ENCODE results near the gene DUSP28.

Gene DUSP28

DNA sequence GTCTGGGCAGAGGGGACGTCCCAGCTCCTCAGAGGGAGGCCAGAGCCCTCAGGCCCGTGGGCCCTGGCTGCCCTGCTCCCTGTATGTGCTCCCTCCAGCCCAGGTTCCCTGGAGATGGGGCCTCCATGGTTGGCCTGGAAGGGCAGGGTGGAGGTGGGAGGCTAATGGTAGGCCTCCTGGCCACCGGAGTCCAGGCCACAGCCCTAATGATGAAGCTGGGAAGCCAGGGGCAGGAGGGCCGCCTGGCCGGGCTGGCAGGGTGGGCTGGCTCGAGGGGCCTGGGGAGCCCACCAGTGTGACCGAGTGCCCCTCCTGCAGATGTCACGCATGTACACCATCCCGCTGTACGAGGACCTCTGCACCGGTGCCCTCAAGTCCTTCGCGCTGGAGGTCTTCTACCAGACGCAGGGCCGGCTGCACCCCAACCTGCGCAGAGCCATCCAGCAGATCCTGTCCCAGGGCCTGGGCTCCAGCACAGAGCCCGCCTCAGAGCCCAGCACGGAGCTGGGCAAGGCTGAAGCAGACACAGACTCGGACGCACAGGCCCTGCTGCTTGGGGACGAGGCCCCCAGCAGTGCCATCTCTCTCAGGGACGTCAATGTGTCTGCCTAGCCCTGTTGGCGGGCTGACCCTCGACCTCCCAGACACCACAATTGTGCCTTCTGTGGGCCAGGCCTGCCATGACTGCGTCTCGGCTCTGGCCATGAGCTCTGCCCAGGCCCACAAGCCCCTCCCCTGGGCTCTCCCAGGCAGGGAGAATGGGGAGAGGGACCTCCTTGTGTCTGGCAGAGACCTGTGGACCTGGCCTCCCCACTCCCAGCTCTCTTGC is 17.3 kb downstream of the DUSP28 start:
- no peak for DNase-seq (ENCODE audit: low read depth, low spot score)
- H3K4me3 ChIP-seq (ENCODE audit: low read depth, low read length) = no peak overlapping the region
- TF ChIP-seq, protein P1, sequence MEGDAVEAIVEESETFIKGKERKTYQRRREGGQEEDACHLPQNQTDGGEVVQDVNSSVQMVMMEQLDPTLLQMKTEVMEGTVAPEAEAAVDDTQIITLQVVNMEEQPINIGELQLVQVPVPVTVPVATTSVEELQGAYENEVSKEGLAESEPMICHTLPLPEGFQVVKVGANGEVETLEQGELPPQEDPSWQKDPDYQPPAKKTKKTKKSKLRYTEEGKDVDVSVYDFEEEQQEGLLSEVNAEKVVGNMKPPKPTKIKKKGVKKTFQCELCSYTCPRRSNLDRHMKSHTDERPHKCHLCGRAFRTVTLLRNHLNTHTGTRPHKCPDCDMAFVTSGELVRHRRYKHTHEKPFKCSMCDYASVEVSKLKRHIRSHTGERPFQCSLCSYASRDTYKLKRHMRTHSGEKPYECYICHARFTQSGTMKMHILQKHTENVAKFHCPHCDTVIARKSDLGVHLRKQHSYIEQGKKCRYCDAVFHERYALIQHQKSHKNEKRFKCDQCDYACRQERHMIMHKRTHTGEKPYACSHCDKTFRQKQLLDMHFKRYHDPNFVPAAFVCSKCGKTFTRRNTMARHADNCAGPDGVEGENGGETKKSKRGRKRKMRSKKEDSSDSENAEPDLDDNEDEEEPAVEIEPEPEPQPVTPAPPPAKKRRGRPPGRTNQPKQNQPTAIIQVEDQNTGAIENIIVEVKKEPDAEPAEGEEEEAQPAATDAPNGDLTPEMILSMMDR (IDR thresholded peaks at IDR 0.05; ENCODE audit: insufficient read depth, low read length, missing control alignments) = no peak
- ChIA-PET CTCF (interaction anchor here (2.4 to 4.0 kb wide), 2 partner anchors 9 to 12 kb away, joined by 10 to 27 read pairs; partner anchors contain the start of gene CAPN10), POLR2A (interaction anchor here (0.6 kb wide), 1 partner anchor 13 kb away, joined by 3 read pairs; no protein-coding TSS in a partner anchor)

DNA sequence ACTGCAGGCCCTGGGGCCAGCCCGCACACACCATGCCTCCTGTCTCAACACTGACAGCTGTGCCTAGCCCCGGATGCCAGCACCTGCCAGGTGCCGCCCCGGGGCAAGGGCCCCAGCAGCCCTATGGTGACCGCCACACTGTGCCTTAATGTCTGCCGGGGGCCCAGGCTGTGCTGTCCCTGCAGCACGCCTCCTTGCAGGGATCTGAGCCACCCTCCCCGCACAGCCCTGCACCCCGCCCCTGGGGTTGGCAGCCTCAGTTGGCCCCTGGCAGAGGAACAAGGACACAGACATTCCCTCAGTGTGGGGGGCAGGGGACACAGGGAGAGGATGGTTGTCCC is 17.9 kb downstream of the DUSP28 start:
- no peak overlapping the region for H3K4me3 ChIP-seq (ENCODE audit: low read depth, low read length)
- POLR2A ChIA-PET = interaction anchor here (0.6 kb wide), 1 partner anchor 13 kb away, joined by 3 read pairs; no protein-coding TSS in a partner anchor
- TF ChIP-seq, protein P1 (IDR thresholded peaks at IDR 0.05; ENCODE audit: insufficient read depth, low read length, missing control alignments) = no peak
- DNase-seq (ENCODE audit: low read depth, low spot score) = no peak
- CTCF ChIA-PET = interaction anchor here (4.0 kb wide), 1 partner anchor 12 kb away, joined by 27 read pairs; no protein-coding TSS in a partner anchor

DNA sequence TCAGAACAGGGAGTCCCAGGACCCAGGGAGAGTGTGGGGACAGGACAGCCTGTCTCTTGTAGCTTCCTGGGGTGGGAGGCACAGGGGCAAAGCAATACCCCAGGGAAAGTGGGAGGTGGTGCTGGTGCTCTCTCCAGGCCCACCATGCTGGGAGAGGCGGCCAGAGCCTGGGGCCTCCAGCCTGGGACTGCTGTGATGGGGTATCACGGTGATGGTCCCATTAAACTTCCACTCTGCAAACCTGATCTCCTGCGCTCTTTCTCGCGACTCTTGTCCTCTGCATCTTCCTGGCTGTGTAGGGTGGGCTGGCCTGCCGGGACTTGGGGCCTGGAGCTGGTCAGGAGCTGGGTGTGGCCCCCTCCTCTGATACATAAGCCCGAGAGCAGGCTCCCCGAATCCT is 18.3 kb downstream of the DUSP28 start:
- TF ChIP-seq, protein P1 (IDR thresholded peaks at IDR 0.05; ENCODE audit: insufficient read depth, low read length, missing control alignments) = no peak
- ChIA-PET POLR2A (interaction anchor here (0.6 kb wide), 1 partner anchor 12 kb away, joined by 3 read pairs; no protein-coding TSS in a partner anchor), CTCF (interaction anchor here (4.0 kb wide), 1 partner anchor 13 kb away, joined by 27 read pairs; no protein-coding TSS in a partner anchor)
- H3K4me3 ChIP-seq (ENCODE audit: low read depth, low read length) = no peak overlapping the region
- no peak for DNase-seq (ENCODE audit: low read depth, low spot score)

DNA sequence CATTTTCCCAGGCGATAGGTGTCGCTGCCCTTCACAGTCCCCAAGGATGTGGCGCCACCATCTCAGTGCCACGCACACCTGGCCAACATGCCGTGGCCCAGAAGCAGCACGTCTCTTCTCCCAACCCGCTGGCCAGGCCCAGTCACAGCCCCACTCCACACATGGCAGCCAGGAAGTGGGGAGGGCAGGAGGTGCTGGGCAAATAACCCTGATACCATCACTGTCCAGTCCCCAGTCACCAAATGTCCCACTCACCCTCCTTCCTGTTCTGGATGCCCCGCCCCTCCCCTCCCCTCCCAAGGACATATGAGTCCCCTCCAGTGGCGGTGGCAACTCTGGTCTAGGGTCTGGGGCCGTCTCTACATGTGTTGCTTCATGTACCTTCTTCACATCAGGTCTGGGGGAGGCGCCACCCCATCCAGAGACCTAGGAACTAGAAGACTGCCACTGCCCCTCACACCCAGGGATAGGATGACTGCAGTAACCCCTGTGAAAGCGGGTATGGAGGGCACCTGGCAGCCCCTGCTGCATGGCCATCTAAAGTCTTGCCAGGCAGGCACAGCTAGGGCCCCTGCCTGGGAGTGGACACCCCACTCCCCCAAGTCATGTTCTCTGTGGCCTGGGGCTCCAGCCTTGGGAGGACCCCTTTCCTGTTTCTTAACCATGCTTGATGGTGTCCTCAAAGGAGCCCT is 19.1 kb downstream of the DUSP28 start:
- no peak for DNase-seq (ENCODE audit: low read depth, low spot score)
- H3K4me3 ChIP-seq (ENCODE audit: low read depth, low read length) = no peak overlapping the region
- POLR2A ChIA-PET = interaction anchor here (1.1 kb wide), 1 partner anchor 13 kb away, joined by 6 read pairs; no protein-coding TSS in a partner anchor
- TF ChIP-seq, protein P1 (IDR thresholded peaks at IDR 0.05; ENCODE audit: insufficient read depth, low read length, missing control alignments) = no peak
- CTCF ChIA-PET = interaction anchor here (1.5 to 2.6 kb wide), 2 partner anchors 11 to 14 kb away, joined by 8 to 36 read pairs; partner anchors contain the start of gene RNPEPL1

DNA sequence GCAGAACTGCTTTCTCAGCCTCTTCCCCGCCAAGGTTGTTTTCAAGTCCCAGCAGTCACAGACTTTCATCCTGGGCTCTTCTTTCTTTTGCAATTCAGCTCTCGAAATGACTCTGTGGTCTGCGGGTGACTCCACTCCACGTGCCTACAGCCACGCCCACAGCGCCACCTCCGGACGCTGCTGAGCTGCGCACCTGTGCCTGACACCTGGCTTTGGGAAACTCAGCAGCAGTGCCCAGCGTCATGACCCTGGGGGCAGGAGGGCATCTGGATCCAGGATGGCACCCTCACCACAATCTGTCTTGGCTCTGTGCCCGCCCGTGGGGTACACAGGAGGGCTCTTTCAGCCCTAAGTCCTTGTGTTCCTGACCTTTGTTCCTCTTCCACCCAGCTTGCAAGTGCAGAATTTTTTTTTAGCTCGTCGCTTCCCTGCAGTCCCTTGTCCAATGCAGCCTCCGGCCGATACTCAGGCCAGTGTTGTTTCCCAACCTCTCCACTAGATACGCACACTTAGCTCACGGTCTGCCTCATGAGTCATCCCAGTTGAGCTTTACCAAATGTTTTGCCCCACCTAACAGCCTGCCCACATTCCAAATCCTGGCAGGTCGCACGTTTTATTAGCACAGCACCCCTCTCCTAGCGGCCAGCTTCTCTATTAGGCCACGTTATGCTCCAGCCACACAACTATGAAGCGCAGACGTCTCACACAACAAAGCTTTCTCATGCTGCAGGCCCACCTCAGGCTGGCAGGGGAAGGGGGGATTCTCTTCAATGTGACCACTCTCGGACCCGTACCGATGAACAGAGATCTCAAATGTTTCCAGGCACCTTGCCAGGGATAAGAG is 19.8 kb downstream of the DUSP28 start:
- H3K4me3 ChIP-seq (ENCODE audit: low read depth, low read length) = no peak overlapping the region
- ChIA-PET CTCF (interaction anchor here (1.5 to 2.6 kb wide), 2 partner anchors 11 to 15 kb away, joined by 8 to 36 read pairs; partner anchors contain the start of gene RNPEPL1), POLR2A (interaction anchor here (0.9 to 1.1 kb wide), 3 partner anchors 14 to 19 kb away, joined by 3 to 6 read pairs (median 4); no protein-coding TSS in a partner anchor)
- TF ChIP-seq, protein P1 (IDR thresholded peaks at IDR 0.05; ENCODE audit: insufficient read depth, low read length, missing control alignments) = no peak
- no peak for DNase-seq (ENCODE audit: low read depth, low spot score)
